ENCODE data around the gene SMYD4. TPM values are rescaled to one million over a fixed set of nuclear protein-coding genes. Genes with fewer than 3 reads are reported as not detected.
"Not testable (repeated sequence)": the region's sequence is repeated elsewhere in the genome, so short reads cannot be mapped to it uniquely, and the experiment has no call there.

SMYD4 gene
- polyA plus RNA-seq, 4 donors, result 5.1 to 15.5 (median 7.3) TPM

- WGBS, 3 donors, result 89 to 90% (median 90%) methylated on average over 8 of the region's 8 CpGs
- Histone ChIP-seq H3K27me3 (ENCODE audit: control insufficient read depth in 3 of 3, insufficient read depth in 3 of 3, low read length in 3 of 3) (no peaks in the 10 kb centered on the region), H3K36me3 (ENCODE audit: control insufficient read depth in 3 of 3, insufficient read depth in 2 of 3, low read depth in 1 of 3, low read length in 3 of 3) (peaks cover 0 to 40% (median 3%) of the 10 kb centered on the region in 3 donors), H3K4me1 (ENCODE audit: control insufficient read depth in 3 of 3, insufficient read depth in 2 of 3, low read depth in 1 of 3, low read length in 2 of 3) (no peaks in the 10 kb centered on the region), H3K27ac (ENCODE audit: low read depth in 1 of 3, low read length in 2 of 3) (no peak overlapping the region), H3K9me3 (ENCODE audit: control insufficient read depth in 2 of 2, insufficient read depth in 1 of 2, low read depth in 1 of 2, low read length in 1 of 2) (no peaks in the 10 kb centered on the region), H3K4me3 (ENCODE audit: low read depth in 1 of 3, low read length in 3 of 3) (no peak overlapping the region)
- no peak for FAIRE-seq
- no peak for DNase-seq
These were observed 38.4 kb upstream of the SMYD4 start for GRCh38 chr17:1868090-1868489.

GRCh38 chr17:1867307-1867706, 37.6 kb upstream of the SMYD4 start:
- H3K27me3 ChIP-seq (ENCODE audit: control insufficient read depth in 3 of 3, insufficient read depth in 3 of 3, low read length in 3 of 3), result no peaks in the 10 kb centered on the region
- H3K36me3 ChIP-seq (ENCODE audit: control insufficient read depth in 3 of 3, insufficient read depth in 2 of 3, low read depth in 1 of 3, low read length in 3 of 3), result peaks cover 0 to 41% (median 0%) of the 10 kb centered on the region in 3 donors
- no peaks in the 10 kb centered on the region for H3K4me1 ChIP-seq (ENCODE audit: control insufficient read depth in 3 of 3, insufficient read depth in 2 of 3, low read depth in 1 of 3, low read length in 2 of 3)
- no peak for FAIRE-seq
- DNase-seq, result no peak
- H3K27ac ChIP-seq (ENCODE audit: low read depth in 1 of 3, low read length in 2 of 3), result no peak overlapping the region
- 72 to 86% (median 74%) methylated on average over 3 of the region's 3 CpGs for WGBS, 3 donors
- H3K9me3 ChIP-seq (ENCODE audit: control insufficient read depth in 2 of 2, insufficient read depth in 1 of 2, low read depth in 1 of 2, low read length in 1 of 2), result no peaks in the 10 kb centered on the region
- no peak overlapping the region for H3K4me3 ChIP-seq (ENCODE audit: low read depth in 1 of 3, low read length in 3 of 3)

GRCh38 chr17:1865252-1866037, 35.7 kb upstream of the SMYD4 start:
- DNase-seq (peak; percentile 68 to 71), FAIRE-seq (no peak)
- Histone ChIP-seq H3K4me3 (ENCODE audit: low read depth in 1 of 3, low read length in 3 of 3) (no peak overlapping the region), H3K27me3 (ENCODE audit: control insufficient read depth in 3 of 3, insufficient read depth in 3 of 3, low read length in 3 of 3) (no peaks in the 10 kb centered on the region), H3K9me3 (ENCODE audit: control insufficient read depth in 2 of 2, insufficient read depth in 1 of 2, low read depth in 1 of 2, low read length in 1 of 2) (no peaks in the 10 kb centered on the region), H3K27ac (ENCODE audit: low read depth in 1 of 3, low read length in 2 of 3) (no peak overlapping the region), H3K4me1 (ENCODE audit: control insufficient read depth in 3 of 3, insufficient read depth in 2 of 3, low read depth in 1 of 3, low read length in 2 of 3) (no peaks in the 10 kb centered on the region), H3K36me3 (ENCODE audit: control insufficient read depth in 3 of 3, insufficient read depth in 2 of 3, low read depth in 1 of 3, low read length in 3 of 3) (peaks cover 2 to 53% (median 2%) of the 10 kb centered on the region in 3 donors)
- WGBS, 3 donors, result 57 to 73% (median 57%) methylated on average over 17 of the region's 17 CpGs

- no peaks in the 10 kb centered on the region for H3K4me1 ChIP-seq (ENCODE audit: control insufficient read depth in 3 of 3, insufficient read depth in 2 of 3, low read depth in 1 of 3, low read length in 2 of 3)
- H3K4me3 ChIP-seq (ENCODE audit: low read depth in 1 of 3, low read length in 3 of 3), result no peak overlapping the region
- H3K9me3 ChIP-seq (ENCODE audit: control insufficient read depth in 2 of 2, insufficient read depth in 1 of 2, low read depth in 1 of 2, low read length in 1 of 2), result no peaks in the 10 kb centered on the region
- 83 to 95% (median 93%) methylated on average over 16 of the region's 16 CpGs for WGBS, 3 donors
- H3K27me3 ChIP-seq (ENCODE audit: control insufficient read depth in 3 of 3, insufficient read depth in 3 of 3, low read length in 3 of 3), result no peaks in the 10 kb centered on the region
- peak overlapping the region in 1 of 3 donors; percentile 23 for H3K27ac ChIP-seq (ENCODE audit: low read depth in 1 of 3, low read length in 2 of 3)
- peaks cover 2 to 47% (median 2%) of the 10 kb centered on the region in 3 donors for H3K36me3 ChIP-seq (ENCODE audit: control insufficient read depth in 3 of 3, insufficient read depth in 2 of 3, low read depth in 1 of 3, low read length in 3 of 3)
- FAIRE-seq (no peak), DNase-seq (no peak)
These were observed 31.8 kb upstream of the SMYD4 start for GRCh38 chr17:1861391-1862010.

GRCh38 chr17:1860978-1861377, 31.3 kb upstream of the SMYD4 start:
- DNase-seq (no peak), FAIRE-seq (no peak)
- Histone ChIP-seq H3K9me3 (ENCODE audit: control insufficient read depth in 2 of 2, insufficient read depth in 1 of 2, low read depth in 1 of 2, low read length in 1 of 2) (no peaks in the 10 kb centered on the region), H3K27me3 (ENCODE audit: control insufficient read depth in 3 of 3, insufficient read depth in 3 of 3, low read length in 3 of 3) (no peaks in the 10 kb centered on the region), H3K27ac (ENCODE audit: low read depth in 1 of 3, low read length in 2 of 3) (peak overlapping the region in 1 of 3 donors; percentile 23), H3K36me3 (ENCODE audit: control insufficient read depth in 3 of 3, insufficient read depth in 2 of 3, low read depth in 1 of 3, low read length in 3 of 3) (peaks cover 2 to 47% (median 2%) of the 10 kb centered on the region in 3 donors), H3K4me3 (ENCODE audit: low read depth in 1 of 3, low read length in 3 of 3) (no peak overlapping the region), H3K4me1 (ENCODE audit: control insufficient read depth in 3 of 3, insufficient read depth in 2 of 3, low read depth in 1 of 3, low read length in 2 of 3) (no peaks in the 10 kb centered on the region)
- 82 to 88% (median 88%) methylated on average over 11 of the region's 11 CpGs for WGBS, 3 donors

- peaks cover 10 to 45% (median 10%) of the 10 kb centered on the region in 3 donors for H3K36me3 ChIP-seq (ENCODE audit: control insufficient read depth in 3 of 3, insufficient read depth in 2 of 3, low read depth in 1 of 3, low read length in 3 of 3)
- not testable (repeated sequence) for H3K27ac ChIP-seq (ENCODE audit: low read depth in 1 of 3, low read length in 2 of 3); H3K4me3 ChIP-seq (ENCODE audit: low read depth in 1 of 3, low read length in 3 of 3); H3K9me3 ChIP-seq (ENCODE audit: control insufficient read depth in 2 of 2, insufficient read depth in 1 of 2, low read depth in 1 of 2, low read length in 1 of 2); DNase-seq; H3K27me3 ChIP-seq (ENCODE audit: control insufficient read depth in 3 of 3, insufficient read depth in 3 of 3, low read length in 3 of 3); FAIRE-seq; H3K4me1 ChIP-seq (ENCODE audit: control insufficient read depth in 3 of 3, insufficient read depth in 2 of 3, low read depth in 1 of 3, low read length in 2 of 3)
- 89 to 95% (median 94%) methylated on average over 8 of the region's 8 CpGs for WGBS, 3 donors
These were observed 26.8 kb upstream of the SMYD4 start for GRCh38 chr17:1856462-1856861.

- no peak overlapping the region for H3K27ac ChIP-seq (ENCODE audit: low read depth in 1 of 3, low read length in 2 of 3)
- DNase-seq, result no peak
- H3K36me3 ChIP-seq (ENCODE audit: control insufficient read depth in 3 of 3, insufficient read depth in 2 of 3, low read depth in 1 of 3, low read length in 3 of 3), result peaks cover 8 to 38% (median 11%) of the 10 kb centered on the region in 3 donors
- H3K27me3 ChIP-seq (ENCODE audit: control insufficient read depth in 3 of 3, insufficient read depth in 3 of 3, low read length in 3 of 3), result no peaks in the 10 kb centered on the region
- no peak overlapping the region for H3K4me3 ChIP-seq (ENCODE audit: low read depth in 1 of 3, low read length in 3 of 3)
- 73 to 78% (median 74%) methylated on average over 3 of the region's 3 CpGs for WGBS, 3 donors
- FAIRE-seq, result no peak
- no peaks in the 10 kb centered on the region for H3K4me1 ChIP-seq (ENCODE audit: control insufficient read depth in 3 of 3, insufficient read depth in 2 of 3, low read depth in 1 of 3, low read length in 2 of 3)
- no peaks in the 10 kb centered on the region for H3K9me3 ChIP-seq (ENCODE audit: control insufficient read depth in 2 of 2, insufficient read depth in 1 of 2, low read depth in 1 of 2, low read length in 1 of 2)
These were observed 24.0 kb upstream of the SMYD4 start for GRCh38 chr17:1853698-1854097.

- no peaks in the 10 kb centered on the region for H3K27me3 ChIP-seq (ENCODE audit: control insufficient read depth in 3 of 3, insufficient read depth in 3 of 3, low read length in 3 of 3)
- DNase-seq (no peak), FAIRE-seq (no peak)
- H3K4me1 ChIP-seq (ENCODE audit: control insufficient read depth in 3 of 3, insufficient read depth in 2 of 3, low read depth in 1 of 3, low read length in 2 of 3), result no peaks in the 10 kb centered on the region
- H3K4me3 ChIP-seq (ENCODE audit: low read depth in 1 of 3, low read length in 3 of 3), result no peak overlapping the region
- 73 to 82% (median 80%) methylated on average over 6 of the region's 6 CpGs for WGBS, 3 donors
- no peak overlapping the region for H3K27ac ChIP-seq (ENCODE audit: low read depth in 1 of 3, low read length in 2 of 3)
- H3K36me3 ChIP-seq (ENCODE audit: control insufficient read depth in 3 of 3, insufficient read depth in 2 of 3, low read depth in 1 of 3, low read length in 3 of 3), result peaks cover 8 to 40% (median 11%) of the 10 kb centered on the region in 3 donors
- H3K9me3 ChIP-seq (ENCODE audit: control insufficient read depth in 2 of 2, insufficient read depth in 1 of 2, low read depth in 1 of 2, low read length in 1 of 2), result no peaks in the 10 kb centered on the region
These were observed 22.6 kb upstream of the SMYD4 start for GRCh38 chr17:1852327-1852726.

Measured in small intestine (tissue), 7 donors.